ENCODE measurements around the gene AIPL1. TPM values are rescaled to one million over a fixed set of nuclear protein-coding genes. Genes with fewer than 3 reads are reported as not detected.

The AIPL1 gene
- total RNA-seq, 4 donors from 2014 or later = not detected

- Histone ChIP-seq H3K27ac (no peak overlapping the region), H3K27me3 (peaks cover 0 to 15% (median 10%) of the 10 kb centered on the region in 3 donors)
- intact Hi-C loops (cut with DNase I; ENCODE audit: low total_unique reads) = no loop called here
Measured at GRCh38 chr17:6374271-6374691, 60.6 kb downstream of the AIPL1 start.

More at GRCh38 chr17:6374271-6374691, 60.6 kb downstream of the AIPL1 start:
- TF ChIP-seq POLR2A (IDR thresholded peaks at IDR 0.05) (no peak), CTCF (IDR thresholded peaks at IDR 0.05 in 4 of 5, conservative IDR thresholded peaks at IDR 0.05 in 1 of 5) (no peak)
- Histone ChIP-seq H3K36me3 (no peaks in the 10 kb centered on the region), H3K4me3 (no peak overlapping the region), H3K4me1 (no peaks in the 10 kb centered on the region), H3K9me3 (no peaks in the 10 kb centered on the region)
- in situ Hi-C loops (cut with MboI; ENCODE audit: low sequenced_read_pairs in 4 of 4) = no loop called here
- DNase-seq (no peak), ATAC-seq (no peak)

Other genes with a start within 250 kb of the AIPL1 start
- under 1 TPM in 1 of 4 donors, not detected in 3; 0.51 TPM for gene PIMREG, start 9.3 kb upstream of the AIPL1 start, total RNA-seq
- under 1 TPM; 0.13 to 0.87 (median 0.41) TPM for gene PITPNM3, start 121.4 kb upstream of the AIPL1 start, total RNA-seq
- gene KIAA0753, start 205.6 kb upstream of the AIPL1 start, total RNA-seq = 1 to 10 TPM; 3.0 to 6.3 (median 3.6) TPM
- gene TXNDC17, start 205.9 kb upstream of the AIPL1 start, total RNA-seq = 100 to 1,000 TPM in 2 of 4 donors, 10 to 100 TPM in 2; 85.5 to 183 (median 106) TPM
- gene MED31, start 216.5 kb upstream of the AIPL1 start, total RNA-seq = 1 to 10 TPM; 3.8 to 8.6 (median 7.2) TPM
- gene C17orf100, start 216.6 kb upstream of the AIPL1 start, total RNA-seq = under 1 TPM in 1 of 4 donors, not detected in 3; 0.27 TPM